Ishikawa (cell line): ENCODE measurements around the gene DNAH12.

ENCODE experiments used
- CEBPB ChIP-seq: IDR thresholded peaks from 2 replicates; pipeline ENCODE4 v1.6.1; 2012
- CREB1 ChIP-seq: IDR thresholded peaks from 2 replicates; pipeline ENCODE4 v1.6.1; 2012; ENCODE audit warnings: low read depth
- EGR1 ChIP-seq: IDR thresholded peaks from 2 replicates; pipeline ENCODE4 v1.6.1; 2012
- EP300 ChIP-seq: IDR thresholded peaks from 2 replicates; pipeline ENCODE4 v1.6.1; 2012; ENCODE audit warnings: borderline replicate concordance
- FOXM1 ChIP-seq: IDR thresholded peaks from 2 replicates; pipeline ENCODE4 v1.6.1; 2012; ENCODE audit warnings: low read depth, borderline replicate concordance
- MAX ChIP-seq: IDR thresholded peaks from 2 replicates; pipeline ENCODE4 v1.6.1; 2012
- NFIC ChIP-seq: IDR thresholded peaks from 2 replicates; pipeline ENCODE4 v1.6.1; 2012
- RAD21 ChIP-seq: IDR thresholded peaks from 2 replicates; pipeline ENCODE4 v1.6.1; 2012; ENCODE audit warnings: low read depth
- REST ChIP-seq: IDR thresholded peaks from 2 replicates; pipeline ENCODE4 v1.6.1; 2012; ENCODE audit warnings: low read depth, mild to moderate bottlenecking
- TCF12 ChIP-seq: IDR thresholded peaks from 2 replicates; pipeline ENCODE4 v1.6.1; 2012; ENCODE audit warnings: low read depth
- TEAD4 ChIP-seq: IDR thresholded peaks from 2 replicates; pipeline ENCODE4 v1.6.1; 2012
- USF1 ChIP-seq: IDR thresholded peaks from 2 replicates; pipeline ENCODE4 v1.6.1; 2012
- YY1 ChIP-seq: IDR thresholded peaks from 2 replicates; pipeline ENCODE4 v1.6.1; 2012; ENCODE audit warnings: low read depth
- ZBTB7A ChIP-seq: IDR thresholded peaks from 2 replicates; pipeline ENCODE4 v1.6.1; 2012; ENCODE audit warnings: low read depth

DNAH12 gene

DNA sequence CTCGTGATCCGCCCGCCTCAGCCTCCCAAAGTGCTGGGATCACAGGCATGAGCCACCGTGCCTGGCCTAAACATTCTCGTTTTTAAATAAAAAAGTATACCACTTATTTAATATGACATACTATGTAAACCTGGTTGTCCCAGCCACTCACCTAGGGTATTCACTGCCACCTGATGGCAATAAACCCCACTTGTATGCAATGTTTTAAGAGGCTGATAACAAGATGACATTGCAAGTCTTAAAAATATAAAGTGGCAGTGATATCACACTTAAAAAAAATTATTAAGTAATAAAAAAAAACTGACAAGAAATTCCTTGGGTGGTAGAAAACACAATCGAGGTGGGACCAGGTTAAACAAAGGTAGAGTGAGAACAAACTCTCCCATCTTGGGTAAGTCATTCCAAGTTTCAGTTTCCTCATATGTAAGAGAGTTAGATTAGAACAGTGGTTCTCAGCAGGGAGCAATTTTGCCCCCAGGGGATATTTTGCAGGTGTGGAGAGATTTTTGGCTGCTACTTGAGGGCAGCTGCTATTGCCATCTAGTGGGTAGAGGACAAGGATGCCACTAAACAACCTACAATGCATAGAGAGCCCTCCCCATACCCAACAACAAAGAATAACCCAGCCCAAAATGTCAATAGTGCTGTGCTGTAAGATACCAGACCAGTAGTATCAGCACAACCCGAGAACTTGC is 38.5 kb upstream of the DNAH12 start:
- peak; percentile 22; the same call in 1 of the 2 replicates for TF ChIP-seq RAD21
- TF ChIP-seq CREB1: no peak

DNA sequence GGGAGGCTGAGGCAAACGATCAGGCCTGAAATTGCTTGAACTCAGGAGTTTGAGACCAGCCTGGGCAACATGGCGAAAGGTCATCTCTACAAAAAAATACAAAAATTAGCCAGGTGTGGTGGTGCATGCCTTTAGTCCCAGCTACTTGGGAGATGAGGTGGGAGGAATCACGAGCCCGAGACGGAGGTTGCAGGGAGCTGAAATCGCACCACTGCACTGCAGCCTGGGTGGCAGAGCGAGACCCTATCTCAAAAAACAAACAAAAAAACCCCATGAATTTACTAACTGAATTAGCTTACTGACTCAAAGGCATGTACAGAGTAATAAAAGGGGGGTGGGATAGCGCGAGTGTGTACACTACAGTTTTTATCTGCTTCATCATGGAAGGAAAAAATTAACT is 33.7 kb upstream of the DNAH12 start:
- no peak for TF ChIP-seq EP300
- no peak for TF ChIP-seq FOXM1
- TF ChIP-seq RAD21: no peak
- no peak for TF ChIP-seq NFIC
- no peak for TF ChIP-seq TCF12

DNA sequence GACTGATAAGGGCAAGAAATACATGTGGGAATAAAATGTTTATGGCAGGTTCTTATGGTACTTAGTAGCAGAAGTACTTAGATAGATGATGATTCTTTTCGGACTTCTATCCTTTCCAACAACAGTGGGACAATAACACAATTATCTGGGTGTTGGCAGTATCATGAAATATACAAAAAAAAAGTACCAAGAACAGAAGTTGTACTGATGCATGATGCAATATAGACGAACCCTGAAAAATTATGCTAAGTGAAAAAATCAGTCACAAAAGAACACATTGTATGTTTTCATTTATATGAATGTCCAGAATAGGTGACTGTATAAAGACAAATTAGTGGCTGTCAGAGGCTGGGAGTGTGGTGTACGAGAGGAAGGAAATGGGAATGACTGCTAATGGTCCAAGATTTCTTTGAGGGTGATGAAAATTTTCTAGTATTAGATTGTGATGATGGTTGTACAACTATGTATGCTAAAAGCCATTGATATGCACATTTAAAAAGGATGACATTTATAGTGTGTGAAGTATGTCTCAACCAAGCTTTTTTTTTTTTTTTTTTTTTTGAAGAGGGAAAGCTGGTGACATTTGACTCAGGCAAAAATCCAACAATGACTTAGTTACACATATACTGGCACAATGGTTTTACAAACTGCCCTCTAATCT is 32.0 kb upstream of the DNAH12 start:
- TF ChIP-seq FOXM1: no peak
- no peak for TF ChIP-seq TEAD4
- TF ChIP-seq YY1: no peak
- TF ChIP-seq EGR1: no peak
- TF ChIP-seq CEBPB: no peak
- TF ChIP-seq NFIC: no peak
- no peak for TF ChIP-seq EP300

GRCh38 chr3:57572096-57572495 is 28.0 kb upstream of the DNAH12 start:
- TF ChIP-seq USF1 (no peak), TEAD4 (no peak), MAX (no peak)

DNA sequence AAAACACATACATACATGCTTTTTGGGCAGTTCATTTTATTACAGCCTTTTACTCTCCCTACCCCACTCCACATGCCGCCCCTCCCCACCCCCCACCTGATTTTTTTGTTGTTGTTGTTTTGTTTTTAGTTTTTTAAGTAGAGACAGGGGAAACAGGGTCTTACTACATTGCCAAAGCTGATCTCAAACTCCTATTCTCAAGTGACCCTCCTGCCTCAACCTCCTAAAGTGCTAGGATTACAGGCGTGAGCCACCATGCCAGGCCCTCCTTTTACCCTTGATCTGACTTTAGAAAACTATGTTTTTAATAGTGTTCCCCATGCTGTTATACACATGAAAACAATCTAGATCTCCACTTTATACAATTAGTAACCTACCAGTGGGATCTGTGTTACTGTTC is 26.7 kb upstream of the DNAH12 start:
- TF ChIP-seq REST (no peak), NFIC (no peak), TCF12 (no peak), ZBTB7A (no peak), CREB1 (no peak), FOXM1 (no peak), RAD21 (no peak), EP300 (no peak), YY1 (no peak), TEAD4 (no peak), CEBPB (no peak), MAX (no peak)

GRCh38 chr3:57569859-57570450 is 25.8 kb upstream of the DNAH12 start:
- no peak for TF ChIP-seq YY1
- no peak for TF ChIP-seq TCF12
- TF ChIP-seq USF1: no peak
- no peak for TF ChIP-seq CEBPB
- no peak for TF ChIP-seq CREB1
- no peak for TF ChIP-seq REST
- no peak for TF ChIP-seq MAX
- no peak for TF ChIP-seq EGR1
